ACHN (cell line): ENCODE measurements around the gene GOLGA6L9.
"Not testable (repeated sequence)": the region's sequence is repeated elsewhere in the genome, so short reads cannot be mapped to it uniquely, and the experiment has no call there.

Source experiments
- DNase-seq: peaks from one replicate; pipeline ENCODE4 v3.0.0-alpha.2; 2015
- in situ Hi-C: cut with HindIII; loops from 2 replicates; pipeline ENCODE4 v1.10.0; 2017; ENCODE audit warnings: low sequenced_read_pairs, low pct_ligation_motif_present, low pct_unique_long_range_greater_than_20kb

Gene GOLGA6L9

GRCh38 chr15:82429693-82430092, at the start of gene GOLGA6L9:
TSS of gene GOLGA6L9 (plus strand) at chr15:82429816. CDS start at chr15:82430080, 264 bp downstream.
- DNase-seq, in situ Hi-C loops: not testable (repeated sequence)

GRCh38 chr15:82381330-82381955, 48.2 kb upstream of the GOLGA6L9 start:
- DNase-seq, in situ Hi-C loops: not testable (repeated sequence)

GRCh38 chr15:82387209-82387608, 42.4 kb upstream of the GOLGA6L9 start:
- DNase-seq, in situ Hi-C loops: not testable (repeated sequence)

GRCh38 chr15:82390152-82390551, 39.5 kb upstream of the GOLGA6L9 start:
- DNase-seq, in situ Hi-C loops: not testable (repeated sequence)

GRCh38 chr15:82392077-82392476, 37.5 kb upstream of the GOLGA6L9 start:
- in situ Hi-C loops, DNase-seq: not testable (repeated sequence)

GRCh38 chr15:82393671-82394070, 35.9 kb upstream of the GOLGA6L9 start:
- in situ Hi-C loops, result no loop called here
- no peak for DNase-seq

GRCh38 chr15:82395788-82396187, 33.8 kb upstream of the GOLGA6L9 start:
- DNase-seq, in situ Hi-C loops: not testable (repeated sequence)

- in situ Hi-C loops, result no loop called here
Observed at GRCh38 chr15:82397817-82398216, 31.8 kb upstream of the GOLGA6L9 start.

GRCh38 chr15:82398785-82399184, 30.8 kb upstream of the GOLGA6L9 start:
- in situ Hi-C loops, result no loop called here
- DNase-seq, result no peak

More at GRCh38 chr15:82397817-82398216, 31.8 kb upstream of the GOLGA6L9 start:
- DNase-seq, result no peak

GRCh38 chr15:82399366-82400103, 30.1 kb upstream of the GOLGA6L9 start:
- DNase-seq, in situ Hi-C loops: not testable (repeated sequence)

GRCh38 chr15:82401918-82402317, 27.7 kb upstream of the GOLGA6L9 start:
- in situ Hi-C loops, result not testable (repeated sequence)

GRCh38 chr15:82402341-82402740, 27.3 kb upstream of the GOLGA6L9 start:
- in situ Hi-C loops, DNase-seq: not testable (repeated sequence)

More at GRCh38 chr15:82401918-82402317, 27.7 kb upstream of the GOLGA6L9 start:
- DNase-seq, result not testable (repeated sequence)

GRCh38 chr15:82406211-82406610, 23.4 kb upstream of the GOLGA6L9 start:
- in situ Hi-C loops, DNase-seq: not testable (repeated sequence)

- in situ Hi-C loops, result not testable (repeated sequence)
Observed at GRCh38 chr15:82410306-82410705, 19.3 kb upstream of the GOLGA6L9 start.

GRCh38 chr15:82411595-82411994, 18.0 kb upstream of the GOLGA6L9 start:
- DNase-seq, in situ Hi-C loops: not testable (repeated sequence)

More at GRCh38 chr15:82410306-82410705, 19.3 kb upstream of the GOLGA6L9 start:
- DNase-seq, result not testable (repeated sequence)

GRCh38 chr15:82414525-82415191, 15.0 kb upstream of the GOLGA6L9 start:
- peak; percentile 43 for DNase-seq
- in situ Hi-C loops, result not testable (repeated sequence)

- DNase-seq, in situ Hi-C loops: not testable (repeated sequence)
Observed at GRCh38 chr15:82420516-82420915, 9.1 kb upstream of the GOLGA6L9 start.

- DNase-seq, in situ Hi-C loops: not testable (repeated sequence)
Observed at GRCh38 chr15:82420966-82421365, 8.7 kb upstream of the GOLGA6L9 start.

- in situ Hi-C loops, DNase-seq: not testable (repeated sequence)
Observed at GRCh38 chr15:82427117-82427516, 2.5 kb upstream of the GOLGA6L9 start.
